AG04450 (cell line): Measurements from ENCODE around the gene BTG1. TPM values are rescaled to one million over a fixed set of nuclear protein-coding genes. Genes with fewer than 3 reads are reported as not detected.

Experiments
- CTCF ChIA-PET: fragments of 300-600, 350-600 bp; formaldehyde crosslinking; extraction: SDS; loops from one replicate; lab custom pipeline; 2022; ENCODE audit warnings: antibody characterized with exemption, inconsistent platforms; lab: Charles Lee
- POLR2A ChIA-PET: fragments of 350-600 bp; formaldehyde crosslinking; extraction: SDS; loops from one replicate; lab custom pipeline; 2021; ENCODE audit warnings: antibody characterized with exemption, inconsistent platforms; lab: Yijun Ruan, JAX
- DNase-seq: peaks from one replicate; pipeline ENCODE4 v3.0.0-alpha.2; 2011; ENCODE audit warnings: low read depth, low spot score
- H3K27ac ChIP-seq: one replicate; pipeline ENCODE4 v1.5.1; 2012; ENCODE audit warnings: low read depth, low read length, control low read depth
- H3K27me3 ChIP-seq: one replicate; pipeline ENCODE4 v1.6.0; 2012; ENCODE audit warnings: low read length; ENCODE audit not compliant: control insufficient read depth, insufficient read depth
- H3K4me3 ChIP-seq: 2 replicates; pipeline ENCODE4 v1.5.1; 2011; ENCODE audit warnings: mild to moderate bottlenecking, low read depth, low read length, control low read depth
- H3K9me3 ChIP-seq: 2 replicates; pipeline ENCODE4 v1.5.1; 2012; ENCODE audit warnings: low read length; ENCODE audit not compliant: control insufficient read depth, insufficient read depth
- polyA minus RNA-seq: library from RNA; depleted of rRNA, polyadenylated mRNA; stranded (reverse); fragments of >200 nt; gene quantifications from 2 replicates; pipeline ENCODE4 v1.2.3, GENCODE V29; 2011; rRNA and poly(A)+ RNA removed
- polyA plus RNA-seq: library from polyadenylated mRNA; depleted of rRNA; stranded (reverse); fragments of >200 nt; gene quantifications from 2 replicates; pipeline ENCODE4 v1.2.3, GENCODE V29; 2011; rRNA removed
- TF ChIP-seq, protein P1 (sequence below): IDR thresholded peaks from 2 replicates; pipeline ENCODE4 v1.5.1; 2011; ENCODE audit warnings: low read depth, low read length, control low read depth, inconsistent platforms

BTG1 gene, protein sequence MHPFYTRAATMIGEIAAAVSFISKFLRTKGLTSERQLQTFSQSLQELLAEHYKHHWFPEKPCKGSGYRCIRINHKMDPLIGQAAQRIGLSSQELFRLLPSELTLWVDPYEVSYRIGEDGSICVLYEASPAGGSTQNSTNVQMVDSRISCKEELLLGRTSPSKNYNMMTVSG
- polyA plus RNA-seq: 88.8 and 89.7 TPM in 2 replicates
- polyA minus RNA-seq: 98.1 and 123 TPM in 2 replicates

DNA sequence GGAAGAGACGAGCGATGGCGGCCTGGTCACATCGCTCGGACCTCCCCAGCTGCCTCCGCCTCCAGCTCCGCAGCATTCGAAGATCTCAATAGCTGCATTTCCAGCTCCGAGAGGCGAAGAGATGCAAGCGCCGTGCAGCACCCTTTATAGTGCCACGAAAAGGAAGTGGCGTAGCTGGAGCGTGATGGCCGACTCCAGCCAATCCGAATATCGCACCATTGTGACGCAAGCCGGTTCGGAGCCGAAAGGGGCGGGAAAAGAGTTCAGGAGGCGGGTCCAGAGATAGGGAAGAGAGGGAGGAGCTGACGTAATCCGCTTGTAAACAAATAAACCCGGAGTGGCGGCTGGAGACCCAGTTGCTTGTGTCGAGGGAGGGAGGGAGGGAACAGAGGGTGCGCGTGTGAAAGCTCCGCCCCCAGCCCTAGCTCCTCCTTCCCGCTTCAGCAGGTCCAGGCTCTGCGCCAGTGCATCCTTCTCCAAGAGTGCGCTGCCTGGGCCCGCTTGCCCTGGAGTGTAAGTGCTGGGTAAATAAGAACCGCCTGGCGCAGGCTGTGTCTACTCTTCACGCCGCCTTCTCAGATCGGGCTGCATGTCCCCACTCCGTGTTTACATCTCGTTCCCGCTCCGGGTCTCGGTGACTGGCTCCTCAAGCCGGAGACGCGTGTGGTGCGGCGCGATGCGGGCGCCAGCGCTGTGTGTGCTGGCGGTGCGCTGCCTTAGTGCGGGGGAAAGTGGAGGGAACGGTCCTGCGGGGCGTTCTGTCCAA, at the start of gene BTG1:
TSS of gene BTG1 (minus strand) at position 116 of the 766 bp plus-strand sequence. CDS start 311 bp downstream, outside the sequence.
- POLR2A ChIA-PET: interaction anchor here (0.6 to 3.4 kb wide), 75 partner anchors 9 to 767 kb away, joined by 3 to 55 read pairs (median 4); no protein-coding TSS in a partner anchor
- peak; percentile 100 for DNase-seq
- CTCF ChIA-PET: interaction anchor here (0.6 to 5.5 kb wide), 16 partner anchors 9 to 764 kb away, joined by 3 to 57 read pairs (median 5); no protein-coding TSS in a partner anchor
- TF ChIP-seq, protein P1, sequence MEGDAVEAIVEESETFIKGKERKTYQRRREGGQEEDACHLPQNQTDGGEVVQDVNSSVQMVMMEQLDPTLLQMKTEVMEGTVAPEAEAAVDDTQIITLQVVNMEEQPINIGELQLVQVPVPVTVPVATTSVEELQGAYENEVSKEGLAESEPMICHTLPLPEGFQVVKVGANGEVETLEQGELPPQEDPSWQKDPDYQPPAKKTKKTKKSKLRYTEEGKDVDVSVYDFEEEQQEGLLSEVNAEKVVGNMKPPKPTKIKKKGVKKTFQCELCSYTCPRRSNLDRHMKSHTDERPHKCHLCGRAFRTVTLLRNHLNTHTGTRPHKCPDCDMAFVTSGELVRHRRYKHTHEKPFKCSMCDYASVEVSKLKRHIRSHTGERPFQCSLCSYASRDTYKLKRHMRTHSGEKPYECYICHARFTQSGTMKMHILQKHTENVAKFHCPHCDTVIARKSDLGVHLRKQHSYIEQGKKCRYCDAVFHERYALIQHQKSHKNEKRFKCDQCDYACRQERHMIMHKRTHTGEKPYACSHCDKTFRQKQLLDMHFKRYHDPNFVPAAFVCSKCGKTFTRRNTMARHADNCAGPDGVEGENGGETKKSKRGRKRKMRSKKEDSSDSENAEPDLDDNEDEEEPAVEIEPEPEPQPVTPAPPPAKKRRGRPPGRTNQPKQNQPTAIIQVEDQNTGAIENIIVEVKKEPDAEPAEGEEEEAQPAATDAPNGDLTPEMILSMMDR: no peak
- Histone ChIP-seq H3K4me3 (peak within 1 kb of the TSS; percentile 98), H3K9me3 (no peaks in the 10 kb centered on the region; the same call in 1 of the 2 replicates), H3K27me3 (no peaks in the 10 kb centered on the region), H3K27ac (peak within 1 kb of the TSS; percentile 95)

DNA sequence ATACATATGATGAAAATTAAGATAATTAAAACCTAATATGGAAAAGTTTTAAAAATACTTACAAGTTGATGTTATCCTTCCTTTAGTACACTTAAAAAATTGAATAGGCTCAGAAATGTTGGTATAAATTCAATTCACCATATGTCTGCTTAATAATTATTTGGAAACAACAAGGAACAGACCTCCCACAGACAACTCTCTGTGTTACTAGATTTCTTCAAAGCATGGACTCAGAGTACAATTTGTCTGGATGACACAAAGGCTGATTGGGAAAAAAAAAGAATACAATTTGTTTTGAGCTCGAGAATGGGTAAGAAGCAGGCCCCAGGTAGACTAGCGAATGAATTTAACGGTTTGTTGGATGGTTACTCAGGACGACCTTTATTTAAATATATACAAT, 48.9 kb upstream of the BTG1 start:
- DNase-seq: no peak
- Histone ChIP-seq H3K27me3 (no peaks in the 10 kb centered on the region), H3K9me3 (no peaks in the 10 kb centered on the region), H3K4me3 (no peak overlapping the region), H3K27ac (no peak overlapping the region)
- POLR2A ChIA-PET: no interaction called here
- CTCF ChIA-PET: no interaction called here
- TF ChIP-seq, protein P1: no peak

DNA sequence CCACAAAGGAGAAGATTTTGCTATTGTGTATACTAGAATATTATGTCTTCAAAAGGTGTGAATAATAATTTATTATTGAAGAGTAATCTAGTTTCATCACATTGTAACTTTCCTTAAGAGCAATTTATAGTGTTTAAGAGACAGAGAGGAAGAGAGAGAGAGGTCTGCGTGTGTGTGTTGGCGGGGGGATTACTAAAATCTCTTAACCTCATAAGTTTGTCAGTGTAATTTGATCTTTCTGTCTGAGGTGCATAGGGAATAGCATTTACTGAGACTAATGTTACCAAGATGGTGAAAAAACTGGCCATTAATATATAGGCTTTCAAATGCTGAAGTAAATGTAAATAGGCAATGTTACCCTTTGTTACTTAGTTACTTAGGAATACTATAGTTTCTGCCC, 48.2 kb upstream of the BTG1 start:
- TF ChIP-seq, protein P1: no peak
- POLR2A ChIA-PET: no interaction called here
- Histone ChIP-seq H3K4me3 (no peak overlapping the region), H3K27me3 (no peaks in the 10 kb centered on the region), H3K27ac (no peak overlapping the region), H3K9me3 (no peaks in the 10 kb centered on the region)
- CTCF ChIA-PET: no interaction called here
- DNase-seq: no peak

DNA sequence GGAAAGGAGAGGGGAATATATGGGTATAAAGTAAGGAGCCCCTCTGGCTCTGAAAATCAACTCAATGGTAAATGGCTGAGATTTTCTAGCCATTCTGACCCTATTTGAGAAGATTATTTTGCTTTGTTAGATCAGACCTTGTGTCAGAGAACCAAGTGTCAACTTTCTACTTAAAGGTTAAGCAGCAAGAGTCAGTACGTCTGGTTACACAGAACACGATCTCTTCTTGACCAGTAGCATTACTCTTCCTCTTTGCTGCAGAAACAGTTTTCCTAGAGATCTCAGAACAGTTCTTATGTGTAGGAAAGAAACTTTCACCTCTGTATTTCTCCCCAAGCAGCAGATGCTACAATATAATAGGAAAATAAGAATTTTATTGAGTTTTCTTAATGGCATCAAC, 47.4 kb upstream of the BTG1 start:
- Histone ChIP-seq H3K27me3 (no peaks in the 10 kb centered on the region), H3K27ac (no peak overlapping the region), H3K9me3 (no peaks in the 10 kb centered on the region), H3K4me3 (no peak overlapping the region)
- ChIA-PET CTCF (no interaction called here), POLR2A (no interaction called here)
- TF ChIP-seq, protein P1: no peak
- DNase-seq: no peak

DNA sequence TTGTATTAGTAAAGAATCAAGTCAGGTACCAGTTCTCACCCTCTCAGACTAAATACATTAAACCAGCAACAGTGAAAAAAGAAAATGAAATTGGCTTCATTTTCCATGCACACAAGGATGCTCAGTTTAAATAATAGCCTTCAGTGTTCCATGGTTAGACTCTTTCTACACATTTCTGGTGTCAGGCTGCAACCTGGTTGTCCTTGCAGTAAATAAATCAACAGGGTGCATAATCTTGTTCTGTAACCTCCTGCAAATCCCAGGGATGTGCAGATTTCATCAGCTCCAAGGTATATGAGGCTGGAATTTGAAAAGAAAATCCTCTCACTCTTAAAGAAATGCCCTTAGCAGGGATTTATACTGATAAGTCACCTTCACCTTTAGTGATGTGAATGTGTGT, 46.7 kb upstream of the BTG1 start:
- Histone ChIP-seq H3K27me3 (no peaks in the 10 kb centered on the region), H3K4me3 (no peak overlapping the region), H3K27ac (no peak overlapping the region), H3K9me3 (no peaks in the 10 kb centered on the region)
- ChIA-PET CTCF (no interaction called here), POLR2A (no interaction called here)
- TF ChIP-seq, protein P1: no peak
- no peak for DNase-seq
